Small intestine (tissue), 7 donors: ENCODE data around the gene PODNL1. TPM values are rescaled to one million over a fixed set of nuclear protein-coding genes. Genes with fewer than 3 reads are reported as not detected.
A peak's percentile ranks its signal among the peaks of the same experiment; 100 is the strongest.

Source experiments
- DNase-seq, 2 donors: peaks; one replicate each; pipeline versions ENCODE4 v3.0.0 to v3.0.0-alpha.2; 2013
- FAIRE-seq: peaks from 2 replicates; lab custom pipeline; 2012; peaks lifted over from hg19 to GRCh38; lab: Jason Lieb, UNC
- H3K27ac ChIP-seq, 3 donors: one replicate each; pipeline ENCODE4 v1.5.1; 2013; ENCODE audit warnings: low read length in 2 of 3, mild to moderate bottlenecking in 2 of 3, control low read depth in 1 of 3, inconsistent platforms in 1 of 3, low read depth in 1 of 3, moderate library complexity in 1 of 3
- H3K27me3 ChIP-seq, 3 donors: one replicate each; pipeline ENCODE4 v1.6.1; 2013; ENCODE audit warnings: low read length in 3 of 3, inconsistent platforms in 1 of 3; ENCODE audit not compliant: control insufficient read depth in 3 of 3, insufficient read depth in 3 of 3
- H3K36me3 ChIP-seq, 3 donors: one replicate each; pipeline ENCODE4 v1.6.1; 2013; ENCODE audit warnings: low read length in 3 of 3, inconsistent platforms in 1 of 3, low read depth in 1 of 3, mild to moderate bottlenecking in 1 of 3, moderate library complexity in 1 of 3; ENCODE audit not compliant: control insufficient read depth in 3 of 3, insufficient read depth in 2 of 3
- H3K4me1 ChIP-seq, 3 donors: one replicate each; pipeline ENCODE4 v1.6.1; 2013; ENCODE audit warnings: low read length in 2 of 3, inconsistent platforms in 1 of 3, low read depth in 1 of 3, mild to moderate bottlenecking in 1 of 3, moderate library complexity in 1 of 3; ENCODE audit not compliant: control insufficient read depth in 3 of 3, insufficient read depth in 2 of 3
- H3K4me3 ChIP-seq, 3 donors: one replicate each; pipeline ENCODE4 v1.5.1; 2013; ENCODE audit warnings: low read length in 3 of 3, control low read depth in 1 of 3, inconsistent platforms in 1 of 3, low read depth in 1 of 3, mild to moderate bottlenecking in 1 of 3, moderate library complexity in 1 of 3
- H3K9me3 ChIP-seq, 2 donors: one replicate each; pipeline ENCODE4 v1.6.1; 2013; ENCODE audit warnings: low read depth in 1 of 2, low read length in 1 of 2; ENCODE audit not compliant: control insufficient read depth in 2 of 2, insufficient read depth in 1 of 2
- WGBS, 3 donors: extraction: QIAGEN DNeasy Blood & Tissue Kit; methylation state at CpG; one replicate each; pipeline ENCODE4 v1.1.7; 2013; 5-methylcytosine and 5-hydroxymethylcytosine counted together
- polyA plus RNA-seq, 4 donors: library from polyadenylated mRNA; stranded (reverse) in 3 of 4; unstranded in 1 of 4; fragments of 200-250 nt in 3 of 4; fragments of 120-200 nt in 1 of 4; gene quantifications; one replicate each; pipeline versions ENCODE4 v1.2.1 to v1.2.3, GENCODE V29; 2013
- donor health status: healthy with polysubstance abuse.
- donor health status: control.
- donor health status: control.
- donor health status: Bipolar disorder and iron deficiency.
- donor health status: healthy.

Gene PODNL1
- polyA plus RNA-seq, 4 donors, result 0.41 to 1.7 TPM; not detected in 2

DNA sequence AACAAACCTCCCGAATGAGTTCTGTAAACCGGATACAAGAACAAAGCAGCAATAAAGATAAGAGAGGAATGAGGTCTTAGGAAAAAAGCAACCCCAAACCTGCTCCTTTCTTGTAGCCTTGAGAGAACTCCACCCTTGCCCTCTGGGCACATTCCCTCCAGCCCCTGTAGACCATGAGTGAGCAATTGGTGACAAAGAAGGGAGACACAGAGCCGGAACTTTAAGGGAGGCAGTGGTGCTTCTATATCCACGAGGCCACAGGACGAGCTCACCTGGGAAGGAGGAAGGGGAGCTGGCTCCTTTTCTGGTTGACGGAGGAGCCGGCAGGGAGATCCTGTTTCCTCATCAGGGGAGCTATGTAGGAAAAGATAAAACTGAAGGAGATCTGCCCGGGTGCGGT lies 45.3 kb downstream of the PODNL1 start:
- FAIRE-seq (no peak), DNase-seq (peak; percentile 35 to 54)
- H3K9me3 ChIP-seq, result no peaks in the 10 kb centered on the region
- H3K36me3 ChIP-seq, result no peaks in the 10 kb centered on the region
- H3K4me3 ChIP-seq, result no peak overlapping the region
- peaks cover 0 to 1% (median 0%) of the 10 kb centered on the region in 3 donors for H3K4me1 ChIP-seq
- H3K27ac ChIP-seq, result peak overlapping the region in 2 of 3 donors; percentile 4 to 51
- no peaks in the 10 kb centered on the region for H3K27me3 ChIP-seq
- 11 to 55% (median 43%) methylated on average over 9 of the region's 9 CpGs for WGBS, 3 donors

DNA sequence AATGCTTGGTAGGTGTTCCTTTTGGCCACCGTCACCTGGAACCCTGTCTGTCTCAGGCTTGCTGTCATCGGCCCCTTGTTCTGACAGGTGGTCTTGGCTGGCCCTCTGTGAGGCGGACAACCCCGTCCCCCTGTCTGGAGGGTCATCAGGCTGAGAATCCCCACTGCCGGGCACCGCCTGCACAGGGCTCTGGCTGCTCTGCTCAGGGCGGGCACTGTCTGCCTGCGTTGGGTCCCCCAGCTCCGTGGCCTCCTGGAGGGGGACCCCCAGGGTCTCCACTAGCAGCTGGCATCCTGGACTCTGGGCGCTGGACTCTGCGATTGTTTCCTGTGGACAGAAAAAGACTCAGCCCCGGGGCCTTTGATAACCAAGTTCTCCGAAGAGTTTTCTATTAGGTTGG lies 48.1 kb downstream of the PODNL1 start:
- 93 to 97% (median 95%) methylated on average over 13 of the region's 13 CpGs for WGBS, 3 donors
- DNase-seq (no peak), FAIRE-seq (no peak)
- H3K36me3 ChIP-seq, result no peaks in the 10 kb centered on the region
- H3K4me3 ChIP-seq, result no peak overlapping the region
- H3K9me3 ChIP-seq, result no peaks in the 10 kb centered on the region
- H3K27ac ChIP-seq, result no peak overlapping the region
- H3K27me3 ChIP-seq, result no peaks in the 10 kb centered on the region
- peaks cover 3 to 7% (median 5%) of the 10 kb centered on the region in 3 donors for H3K4me1 ChIP-seq

DNA sequence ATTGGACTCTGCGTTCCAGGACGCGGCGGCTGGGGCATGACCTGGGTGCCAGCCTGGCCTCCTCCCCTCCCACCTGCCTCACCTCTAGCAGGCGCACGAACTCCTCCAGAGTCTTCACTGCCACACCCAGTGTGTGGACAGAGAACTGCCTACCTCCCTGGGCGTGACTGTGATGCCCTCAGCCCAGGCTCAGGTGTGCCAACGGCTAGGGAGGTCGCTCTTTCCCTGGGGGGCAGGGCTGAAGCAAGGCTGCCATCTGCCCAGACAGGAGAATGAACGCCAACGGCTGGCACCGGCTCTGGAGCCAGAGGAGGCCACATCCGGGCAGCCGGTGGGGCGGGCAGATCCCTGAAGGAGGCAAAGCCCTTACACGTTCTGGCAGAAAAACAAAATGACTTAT lies 49.9 kb downstream of the PODNL1 start:
- no peaks in the 10 kb centered on the region for H3K27me3 ChIP-seq
- H3K4me3 ChIP-seq, result no peak overlapping the region
- H3K27ac ChIP-seq, result no peak overlapping the region
- WGBS, 3 donors, result 14 to 67% (median 39%) methylated on average over 16 of the region's 16 CpGs
- H3K4me1 ChIP-seq, result peaks cover 3 to 12% (median 7%) of the 10 kb centered on the region in 3 donors
- H3K36me3 ChIP-seq, result no peaks in the 10 kb centered on the region
- FAIRE-seq (no peak), DNase-seq (peak in 1 of 2 donors; percentile 89)
- H3K9me3 ChIP-seq, result no peaks in the 10 kb centered on the region

- Histone ChIP-seq H3K27ac (no peak overlapping the region), H3K4me1 (peaks cover 5 to 12% (median 7%) of the 10 kb centered on the region in 3 donors), H3K9me3 (no peaks in the 10 kb centered on the region), H3K4me3 (no peak overlapping the region), H3K27me3 (no peaks in the 10 kb centered on the region), H3K36me3 (no peaks in the 10 kb centered on the region)
- no peak for FAIRE-seq
- 40 to 65% (median 41%) methylated on average over 5 of the region's 5 CpGs for WGBS, 3 donors
- DNase-seq, result peak in 1 of 2 donors; percentile 35
Observed at GRCh38 chr19:13887517-13887916, 50.7 kb downstream of the PODNL1 start.

GRCh38 chr19:13887018-13887436 lies 51.2 kb downstream of the PODNL1 start:
- WGBS, 3 donors, result 21 to 52% (median 49%) methylated on average over 16 of the region's 16 CpGs
- H3K27me3 ChIP-seq, result no peaks in the 10 kb centered on the region
- H3K9me3 ChIP-seq, result no peaks in the 10 kb centered on the region
- H3K36me3 ChIP-seq, result no peaks in the 10 kb centered on the region
- FAIRE-seq (no peak), DNase-seq (peak in 1 of 2 donors; percentile 73)
- peaks cover 5 to 12% (median 7%) of the 10 kb centered on the region in 3 donors for H3K4me1 ChIP-seq
- no peak overlapping the region for H3K27ac ChIP-seq
- H3K4me3 ChIP-seq, result no peak overlapping the region

GRCh38 chr19:13885826-13886365 lies 52.3 kb downstream of the PODNL1 start:
- WGBS, 3 donors, result 73 to 85% (median 81%) methylated on average over 18 to 20 of the region's 20 CpGs
- DNase-seq, result no peak
- no peak overlapping the region for H3K4me3 ChIP-seq
- no peak for FAIRE-seq
- no peaks in the 10 kb centered on the region for H3K36me3 ChIP-seq
- H3K27me3 ChIP-seq, result no peaks in the 10 kb centered on the region
- no peaks in the 10 kb centered on the region for H3K9me3 ChIP-seq
- H3K27ac ChIP-seq, result peak overlapping the region in 1 of 3 donors; percentile 57
- peaks cover 5 to 12% (median 7%) of the 10 kb centered on the region in 3 donors for H3K4me1 ChIP-seq

GRCh38 chr19:13884726-13885591 lies 53.3 kb downstream of the PODNL1 start:
- FAIRE-seq (no peak), DNase-seq (peak; percentile 57 to 91)
- H3K4me1 ChIP-seq, result peaks cover 7 to 20% (median 11%) of the 10 kb centered on the region in 3 donors
- no peaks in the 10 kb centered on the region for H3K27me3 ChIP-seq
- H3K9me3 ChIP-seq, result no peaks in the 10 kb centered on the region
- H3K4me3 ChIP-seq, result no peak overlapping the region
- WGBS, 3 donors, result 17 to 58% (median 37%) methylated on average over 26 of the region's 26 CpGs
- H3K36me3 ChIP-seq, result no peaks in the 10 kb centered on the region
- H3K27ac ChIP-seq, result peak overlapping the region in 1 of 3 donors; percentile 57

GRCh38 chr19:13883516-13884064 lies 54.6 kb downstream of the PODNL1 start:
- Histone ChIP-seq H3K9me3 (no peaks in the 10 kb centered on the region), H3K27ac (no peak overlapping the region), H3K4me1 (peaks cover 7 to 22% (median 11%) of the 10 kb centered on the region in 3 donors), H3K27me3 (no peaks in the 10 kb centered on the region), H3K36me3 (no peaks in the 10 kb centered on the region), H3K4me3 (no peak overlapping the region)
- FAIRE-seq (no peak), DNase-seq (no peak)
- 76 to 83% (median 78%) methylated on average over 7 to 10 of the region's 10 CpGs for WGBS, 3 donors
